Breast epithelium (tissue), 3 donors: Measurements from ENCODE around the gene ARHGEF28.

ENCODE experiments used
- POLR2AphosphoS5 ChIP-seq, 3 donors: sonication (generic); formaldehyde crosslinking; IDR thresholded peaks; one replicate each; pipeline ENCODE4 v1.6.1; 2017; ENCODE audit warnings: antibody characterized with exemption in 3 of 3
- TF ChIP-seq, protein P1 (sequence below), 3 donors: fragments of 450-650 bp; IDR thresholded peaks; one replicate each; pipeline ENCODE4 v1.5.1; 2016 to 2017; ENCODE audit warnings: antibody characterized with exemption in 3 of 3, mild to moderate bottlenecking in 3 of 3, moderate library complexity in 3 of 3

DNA sequence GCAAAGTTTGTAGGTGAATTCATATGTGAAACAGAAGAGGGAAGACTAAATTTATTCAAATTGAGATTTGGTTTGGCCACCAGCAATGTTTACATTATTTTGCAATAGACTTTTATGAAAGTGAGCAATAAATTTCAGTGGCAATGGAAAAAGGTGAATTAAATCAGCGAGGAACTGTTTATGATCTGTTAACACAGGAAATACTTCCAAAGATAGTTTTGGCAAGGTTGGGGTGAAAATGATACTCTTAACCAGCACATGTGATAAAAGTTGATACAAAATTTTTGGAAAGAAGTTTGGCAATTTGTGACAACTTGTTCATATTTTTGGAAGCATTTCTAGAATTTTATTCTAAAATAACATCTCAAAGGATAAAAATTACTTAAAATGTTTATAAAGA is 119.8 kb downstream of the ARHGEF28 start:
- TF ChIP-seq, protein P1, sequence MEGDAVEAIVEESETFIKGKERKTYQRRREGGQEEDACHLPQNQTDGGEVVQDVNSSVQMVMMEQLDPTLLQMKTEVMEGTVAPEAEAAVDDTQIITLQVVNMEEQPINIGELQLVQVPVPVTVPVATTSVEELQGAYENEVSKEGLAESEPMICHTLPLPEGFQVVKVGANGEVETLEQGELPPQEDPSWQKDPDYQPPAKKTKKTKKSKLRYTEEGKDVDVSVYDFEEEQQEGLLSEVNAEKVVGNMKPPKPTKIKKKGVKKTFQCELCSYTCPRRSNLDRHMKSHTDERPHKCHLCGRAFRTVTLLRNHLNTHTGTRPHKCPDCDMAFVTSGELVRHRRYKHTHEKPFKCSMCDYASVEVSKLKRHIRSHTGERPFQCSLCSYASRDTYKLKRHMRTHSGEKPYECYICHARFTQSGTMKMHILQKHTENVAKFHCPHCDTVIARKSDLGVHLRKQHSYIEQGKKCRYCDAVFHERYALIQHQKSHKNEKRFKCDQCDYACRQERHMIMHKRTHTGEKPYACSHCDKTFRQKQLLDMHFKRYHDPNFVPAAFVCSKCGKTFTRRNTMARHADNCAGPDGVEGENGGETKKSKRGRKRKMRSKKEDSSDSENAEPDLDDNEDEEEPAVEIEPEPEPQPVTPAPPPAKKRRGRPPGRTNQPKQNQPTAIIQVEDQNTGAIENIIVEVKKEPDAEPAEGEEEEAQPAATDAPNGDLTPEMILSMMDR (IDR thresholded peaks at IDR 0.05), result no peak
- no peak for TF ChIP-seq POLR2AphosphoS5 (IDR thresholded peaks at IDR 0.05)
